Liver (tissue), 9 donors: Measurements from ENCODE around the gene NTM. TPM values are rescaled to one million over a fixed set of nuclear protein-coding genes. Genes with fewer than 3 reads are reported as not detected.

Experiments used
- DNase-seq: peaks from one replicate; pipeline ENCODE4 v3.0.0-alpha.2; 2017; ENCODE audit warnings: low spot score
- H3K27ac ChIP-seq, 2 donors: one replicate each; pipeline ENCODE4 v1.7.0; 2013; ENCODE audit warnings: inconsistent platforms in 2 of 2, low read length in 2 of 2, control low read depth in 1 of 2, low read depth in 1 of 2, mild to moderate bottlenecking in 1 of 2
- H3K27me3 ChIP-seq, 4 donors: one replicate each; pipeline versions ENCODE4 v1.6.1 to v1.7.0; 2013; ENCODE audit warnings: low read length in 3 of 4, inconsistent platforms in 1 of 4, mild to moderate bottlenecking in 1 of 4, moderate library complexity in 1 of 4; ENCODE audit not compliant: control insufficient read depth in 4 of 4, insufficient read depth in 4 of 4
- H3K36me3 ChIP-seq, 4 donors: one replicate each; pipeline versions ENCODE4 v1.6.1 to v1.7.0; 2013; ENCODE audit warnings: low read length in 3 of 4, mild to moderate bottlenecking in 3 of 4, low read depth in 1 of 4, moderate library complexity in 1 of 4; ENCODE audit not compliant: control insufficient read depth in 4 of 4, insufficient read depth in 3 of 4
- H3K4me1 ChIP-seq, 4 donors: one replicate each; pipeline versions ENCODE4 v1.6.1 to v1.7.0; 2013; ENCODE audit warnings: low read length in 3 of 4, mild to moderate bottlenecking in 3 of 4, moderate library complexity in 1 of 4; ENCODE audit not compliant: control insufficient read depth in 4 of 4, insufficient read depth in 4 of 4
- H3K4me3 ChIP-seq, 3 donors: one replicate each; pipeline versions ENCODE4 v1.6.1 to v1.7.0; 2013; ENCODE audit warnings: low read length in 3 of 3, control low read depth in 1 of 3, low read depth in 1 of 3, mild to moderate bottlenecking in 1 of 3
- H3K9ac ChIP-seq, 2 donors: one replicate each; pipeline ENCODE4 v1.7.0; 2013; ENCODE audit warnings: low read length in 2 of 2, mild to moderate bottlenecking in 2 of 2, moderate library complexity in 2 of 2, control low read depth in 1 of 2, low read depth in 1 of 2
- H3K9me3 ChIP-seq, 4 donors: one replicate each; pipeline versions ENCODE4 v1.6.1 to v1.7.0; 2013; ENCODE audit warnings: low read length in 3 of 4; ENCODE audit not compliant: control insufficient read depth in 4 of 4
- EGR1 ChIP-seq, 2 donors: IDR thresholded peaks; 2 replicates each; pipeline ENCODE4 v1.6.1; 2016 to 2018; ENCODE audit warnings: antibody characterized with exemption in 2 of 2, low read depth in 2 of 2
- FOXA2 ChIP-seq: IDR thresholded peaks from 2 replicates; pipeline ENCODE4 v1.6.1; 2016; ENCODE audit warnings: antibody characterized with exemption
- GABPA ChIP-seq, 2 donors: IDR thresholded peaks in 1 of 2; conservative IDR thresholded peaks in 1 of 2; 2 replicates each; pipeline ENCODE4 v1.6.1; 2016; ENCODE audit warnings: antibody characterized with exemption in 2 of 2, mild to moderate bottlenecking in 1 of 2, moderate library complexity in 1 of 2
- HNF4A ChIP-seq, 2 donors: conservative IDR thresholded peaks; 2 replicates each; pipeline ENCODE4 v1.6.1; 2016; ENCODE audit warnings: antibody characterized with exemption in 2 of 2, mild to moderate bottlenecking in 2 of 2
- HNF4G ChIP-seq: IDR thresholded peaks from 2 replicates; pipeline ENCODE4 v1.6.1; 2016; ENCODE audit warnings: antibody characterized with exemption
- JUND ChIP-seq, 2 donors: IDR thresholded peaks; 2 replicates each; pipeline ENCODE4 v1.6.1; 2016; ENCODE audit warnings: antibody characterized with exemption in 2 of 2
- NR2F2 ChIP-seq: IDR thresholded peaks from 2 replicates; pipeline ENCODE4 v1.6.1; 2016; ENCODE audit warnings: antibody characterized with exemption
- RAD21 ChIP-seq, 2 donors: IDR thresholded peaks; 2 replicates each; pipeline ENCODE4 v1.6.1; 2016; ENCODE audit warnings: antibody characterized with exemption in 2 of 2, mild to moderate bottlenecking in 2 of 2
- RXRA ChIP-seq, 2 donors: IDR thresholded peaks; 2 replicates each; pipeline ENCODE4 v1.6.1; 2017 to 2018; ENCODE audit warnings: antibody characterized with exemption in 2 of 2, mild to moderate bottlenecking in 1 of 2
- SP1 ChIP-seq: IDR thresholded peaks from 2 replicates; pipeline ENCODE4 v1.6.1; 2018; ENCODE audit warnings: antibody characterized with exemption, mild to moderate bottlenecking
- TAF1 ChIP-seq: conservative IDR thresholded peaks from 2 replicates; pipeline ENCODE4 v1.6.1; 2016; ENCODE audit warnings: antibody characterized with exemption, mild to moderate bottlenecking
- YY1 ChIP-seq: IDR thresholded peaks from 2 replicates; pipeline ENCODE4 v1.6.1; 2016; ENCODE audit warnings: antibody characterized with exemption, mild to moderate bottlenecking
- WGBS: extraction: QIAGEN DNeasy Blood & Tissue Kit; methylation state at CpG from one replicate; pipeline ENCODE4 v1.1.7; 2013; 5-methylcytosine and 5-hydroxymethylcytosine counted together
- polyA plus RNA-seq, 2 donors: library from polyadenylated mRNA; stranded (reverse) in 1 of 2; unstranded in 1 of 2; fragments of 200-250 nt in 1 of 2; fragments of >200 nt in 1 of 2; fragmentation: Nextera tagmentation in 1 of 2; extraction: Ambion mirVana in 1 of 2; gene quantifications; one replicate each; pipeline versions ENCODE4 v1.2.1 to v1.2.3, GENCODE V29; 2013 to 2015
- total RNA-seq, 2 donors: library from RNA; depleted of rRNA; stranded (reverse); fragments of >200 nt; gene quantifications; one replicate each; pipeline ENCODE4 v1.2.3, GENCODE V29; 2014
- TF ChIP-seq, protein P1 (sequence below): IDR thresholded peaks from 2 replicates; pipeline ENCODE4 v1.6.1; 2016; ENCODE audit warnings: antibody characterized with exemption
- TF ChIP-seq, protein P2 (sequence below): IDR thresholded peaks from 2 replicates; pipeline ENCODE4 v1.6.1; 2016; ENCODE audit warnings: antibody characterized with exemption, mild to moderate bottlenecking
- TF ChIP-seq, protein P3 (sequence below): IDR thresholded peaks from 2 replicates; pipeline ENCODE4 v1.6.1; 2016; ENCODE audit warnings: antibody characterized with exemption
- TF ChIP-seq, protein P4 (sequence below): fragments of 150-350 bp; IDR thresholded peaks from 2 replicates; pipeline ENCODE4 v1.5.1; 2017; ENCODE audit warnings: improper control_type of control experiment, low read depth, low read length; ENCODE audit not compliant: missing input control
- TF ChIP-seq, protein P5 (sequence below): IDR thresholded peaks from 2 replicates; pipeline ENCODE4 v1.6.1; 2016; ENCODE audit warnings: antibody characterized with exemption
- donor health status: healthy.
- donor health status: healthy.
- donor health status: healthy.
- donor health status: healthy.
- donor health status: healthy.

Gene NTM
- total and polyA plus RNA-seq, 4 donors = 0.08 to 1.1 (median 0.08) TPM; not detected in 1

DNA sequence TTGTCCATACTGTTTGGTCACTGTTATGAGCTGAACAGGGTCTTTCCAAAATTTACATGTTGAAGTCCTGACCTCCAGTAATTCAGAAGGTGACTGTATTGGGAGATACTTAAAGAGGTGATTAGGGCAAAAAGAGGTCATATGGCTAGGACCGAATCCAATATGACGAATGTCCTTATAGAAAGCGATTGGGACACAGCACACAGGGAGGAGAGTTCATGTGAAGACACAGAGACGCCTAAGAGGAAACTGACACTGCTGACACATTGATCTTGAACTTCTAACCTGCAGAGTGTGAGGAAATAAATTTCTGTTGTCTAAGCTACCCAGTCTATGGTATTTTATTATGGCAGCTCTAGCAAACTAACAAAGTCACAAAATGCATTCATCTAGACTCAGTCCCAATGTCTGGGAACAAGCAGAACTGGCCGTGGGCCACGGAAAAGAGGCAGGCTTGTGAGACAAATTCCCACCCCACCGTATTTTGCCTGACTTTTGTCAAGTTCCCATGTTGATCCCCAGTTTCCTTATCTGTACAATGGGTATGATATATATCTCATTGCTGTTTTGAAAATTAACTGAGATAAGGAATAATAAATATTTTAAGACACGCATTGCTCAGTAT, 295.0 kb downstream of the NTM start:
- 62% methylated on average over 8 of the region's 8 CpGs for WGBS
- H3K9me3 ChIP-seq = no peaks in the 10 kb centered on the region
- H3K27ac ChIP-seq = no peak overlapping the region
- no peaks in the 10 kb centered on the region for H3K4me1 ChIP-seq
- no peak overlapping the region for H3K4me3 ChIP-seq
- peaks cover 0 to 5% (median 2%) of the 10 kb centered on the region in 4 donors for H3K27me3 ChIP-seq
- H3K9ac ChIP-seq = no peak overlapping the region
- DNase-seq = no peak
- no peaks in the 10 kb centered on the region for H3K36me3 ChIP-seq
- TF ChIP-seq, protein P1, sequence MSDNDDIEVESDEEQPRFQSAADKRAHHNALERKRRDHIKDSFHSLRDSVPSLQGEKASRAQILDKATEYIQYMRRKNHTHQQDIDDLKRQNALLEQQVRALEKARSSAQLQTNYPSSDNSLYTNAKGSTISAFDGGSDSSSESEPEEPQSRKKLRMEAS = no peak
- no peak for TF ChIP-seq JUND (IDR thresholded peaks at IDR 0.05)
- no peak for TF ChIP-seq EGR1 (IDR thresholded peaks at IDR 0.05; ENCODE audit: low read depth in 2 of 2)
- no peak for TF ChIP-seq HNF4G
- TF ChIP-seq GABPA (IDR thresholded peaks at IDR 0.05 in 1 of 2, conservative IDR thresholded peaks at IDR 0.05 in 1 of 2) = no peak
- no peak for TF ChIP-seq SP1
- TF ChIP-seq YY1 = no peak
- TF ChIP-seq, protein P2, sequence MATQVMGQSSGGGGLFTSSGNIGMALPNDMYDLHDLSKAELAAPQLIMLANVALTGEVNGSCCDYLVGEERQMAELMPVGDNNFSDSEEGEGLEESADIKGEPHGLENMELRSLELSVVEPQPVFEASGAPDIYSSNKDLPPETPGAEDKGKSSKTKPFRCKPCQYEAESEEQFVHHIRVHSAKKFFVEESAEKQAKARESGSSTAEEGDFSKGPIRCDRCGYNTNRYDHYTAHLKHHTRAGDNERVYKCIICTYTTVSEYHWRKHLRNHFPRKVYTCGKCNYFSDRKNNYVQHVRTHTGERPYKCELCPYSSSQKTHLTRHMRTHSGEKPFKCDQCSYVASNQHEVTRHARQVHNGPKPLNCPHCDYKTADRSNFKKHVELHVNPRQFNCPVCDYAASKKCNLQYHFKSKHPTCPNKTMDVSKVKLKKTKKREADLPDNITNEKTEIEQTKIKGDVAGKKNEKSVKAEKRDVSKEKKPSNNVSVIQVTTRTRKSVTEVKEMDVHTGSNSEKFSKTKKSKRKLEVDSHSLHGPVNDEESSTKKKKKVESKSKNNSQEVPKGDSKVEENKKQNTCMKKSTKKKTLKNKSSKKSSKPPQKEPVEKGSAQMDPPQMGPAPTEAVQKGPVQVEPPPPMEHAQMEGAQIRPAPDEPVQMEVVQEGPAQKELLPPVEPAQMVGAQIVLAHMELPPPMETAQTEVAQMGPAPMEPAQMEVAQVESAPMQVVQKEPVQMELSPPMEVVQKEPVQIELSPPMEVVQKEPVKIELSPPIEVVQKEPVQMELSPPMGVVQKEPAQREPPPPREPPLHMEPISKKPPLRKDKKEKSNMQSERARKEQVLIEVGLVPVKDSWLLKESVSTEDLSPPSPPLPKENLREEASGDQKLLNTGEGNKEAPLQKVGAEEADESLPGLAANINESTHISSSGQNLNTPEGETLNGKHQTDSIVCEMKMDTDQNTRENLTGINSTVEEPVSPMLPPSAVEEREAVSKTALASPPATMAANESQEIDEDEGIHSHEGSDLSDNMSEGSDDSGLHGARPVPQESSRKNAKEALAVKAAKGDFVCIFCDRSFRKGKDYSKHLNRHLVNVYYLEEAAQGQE = no peak
- TF ChIP-seq TAF1 = no peak

DNA sequence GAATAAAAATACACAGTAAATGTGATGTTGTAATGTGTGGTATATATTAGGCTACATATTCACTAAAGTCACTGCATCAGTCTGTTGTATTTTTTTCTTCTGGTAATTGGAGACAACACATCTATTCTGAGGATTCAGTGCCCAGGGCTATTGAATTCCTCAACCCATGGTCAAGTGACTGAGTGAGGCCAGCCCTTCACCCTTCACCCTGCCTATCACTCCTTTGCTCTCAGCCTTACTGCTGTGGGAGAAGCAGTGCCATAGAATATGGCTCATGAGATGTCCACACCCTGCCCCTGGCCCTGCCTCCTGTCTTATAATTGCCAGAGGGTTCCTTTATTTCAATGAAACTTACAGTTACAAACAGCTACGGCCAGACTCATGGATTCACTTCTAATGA, 295.6 kb downstream of the NTM start:
- no peak for DNase-seq
- Histone ChIP-seq H3K4me1 (no peaks in the 10 kb centered on the region), H3K27ac (no peak overlapping the region), H3K9ac (no peak overlapping the region), H3K36me3 (no peaks in the 10 kb centered on the region), H3K27me3 (peaks cover 0 to 2% (median under 1%) of the 10 kb centered on the region in 4 donors), H3K4me3 (no peak overlapping the region), H3K9me3 (no peaks in the 10 kb centered on the region)
- TF ChIP-seq, protein P3, sequence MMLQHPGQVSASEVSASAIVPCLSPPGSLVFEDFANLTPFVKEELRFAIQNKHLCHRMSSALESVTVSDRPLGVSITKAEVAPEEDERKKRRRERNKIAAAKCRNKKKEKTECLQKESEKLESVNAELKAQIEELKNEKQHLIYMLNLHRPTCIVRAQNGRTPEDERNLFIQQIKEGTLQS = no peak
- TF ChIP-seq FOXA2 = no peak
- TF ChIP-seq, protein P4, sequence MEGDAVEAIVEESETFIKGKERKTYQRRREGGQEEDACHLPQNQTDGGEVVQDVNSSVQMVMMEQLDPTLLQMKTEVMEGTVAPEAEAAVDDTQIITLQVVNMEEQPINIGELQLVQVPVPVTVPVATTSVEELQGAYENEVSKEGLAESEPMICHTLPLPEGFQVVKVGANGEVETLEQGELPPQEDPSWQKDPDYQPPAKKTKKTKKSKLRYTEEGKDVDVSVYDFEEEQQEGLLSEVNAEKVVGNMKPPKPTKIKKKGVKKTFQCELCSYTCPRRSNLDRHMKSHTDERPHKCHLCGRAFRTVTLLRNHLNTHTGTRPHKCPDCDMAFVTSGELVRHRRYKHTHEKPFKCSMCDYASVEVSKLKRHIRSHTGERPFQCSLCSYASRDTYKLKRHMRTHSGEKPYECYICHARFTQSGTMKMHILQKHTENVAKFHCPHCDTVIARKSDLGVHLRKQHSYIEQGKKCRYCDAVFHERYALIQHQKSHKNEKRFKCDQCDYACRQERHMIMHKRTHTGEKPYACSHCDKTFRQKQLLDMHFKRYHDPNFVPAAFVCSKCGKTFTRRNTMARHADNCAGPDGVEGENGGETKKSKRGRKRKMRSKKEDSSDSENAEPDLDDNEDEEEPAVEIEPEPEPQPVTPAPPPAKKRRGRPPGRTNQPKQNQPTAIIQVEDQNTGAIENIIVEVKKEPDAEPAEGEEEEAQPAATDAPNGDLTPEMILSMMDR = no peak
- TF ChIP-seq RAD21 (IDR thresholded peaks at IDR 0.05) = no peak
- TF ChIP-seq JUND (IDR thresholded peaks at IDR 0.05) = no peak
- TF ChIP-seq, protein P5, sequence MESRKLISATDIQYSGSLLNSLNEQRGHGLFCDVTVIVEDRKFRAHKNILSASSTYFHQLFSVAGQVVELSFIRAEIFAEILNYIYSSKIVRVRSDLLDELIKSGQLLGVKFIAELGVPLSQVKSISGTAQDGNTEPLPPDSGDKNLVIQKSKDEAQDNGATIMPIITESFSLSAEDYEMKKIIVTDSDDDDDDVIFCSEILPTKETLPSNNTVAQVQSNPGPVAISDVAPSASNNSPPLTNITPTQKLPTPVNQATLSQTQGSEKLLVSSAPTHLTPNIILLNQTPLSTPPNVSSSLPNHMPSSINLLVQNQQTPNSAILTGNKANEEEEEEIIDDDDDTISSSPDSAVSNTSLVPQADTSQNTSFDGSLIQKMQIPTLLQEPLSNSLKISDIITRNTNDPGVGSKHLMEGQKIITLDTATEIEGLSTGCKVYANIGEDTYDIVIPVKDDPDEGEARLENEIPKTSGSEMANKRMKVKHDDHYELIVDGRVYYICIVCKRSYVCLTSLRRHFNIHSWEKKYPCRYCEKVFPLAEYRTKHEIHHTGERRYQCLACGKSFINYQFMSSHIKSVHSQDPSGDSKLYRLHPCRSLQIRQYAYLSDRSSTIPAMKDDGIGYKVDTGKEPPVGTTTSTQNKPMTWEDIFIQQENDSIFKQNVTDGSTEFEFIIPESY = no peak
- TF ChIP-seq NR2F2 = no peak
- TF ChIP-seq HNF4G = no peak
- no peak for TF ChIP-seq HNF4A (conservative IDR thresholded peaks at IDR 0.05)
- TF ChIP-seq, protein P2 = no peak
- TF ChIP-seq EGR1 (IDR thresholded peaks at IDR 0.05; ENCODE audit: low read depth in 2 of 2) = no peak
- TF ChIP-seq, protein P1 = no peak
- no peak for TF ChIP-seq RXRA (IDR thresholded peaks at IDR 0.05)
- 87% methylated on average over 1 of the region's 1 CpG for WGBS
